Subcutaneous adipose tissue (tissue), 4 donors: Measurements from ENCODE around the gene LUC7L3. TPM values are rescaled to one million over a fixed set of nuclear protein-coding genes. Genes with fewer than 3 reads are reported as not detected.

Experiments
- CTCF ChIP-seq: fragments of 450-650 bp; IDR thresholded peaks from one replicate; pipeline ENCODE4 v1.5.1; 2016; ENCODE audit warnings: low read depth, mild to moderate bottlenecking, control low read depth, antibody characterized with exemption, moderate library complexity
- small RNA-seq: library from RNA; depleted of rRNA; stranded (forward); fragments of <200 nt; gene quantifications from one replicate; pipeline ENCODE3, GENCODE V24; 2016
- total RNA-seq, 4 donors: library from RNA; depleted of rRNA; stranded (reverse); fragments of >200 nt; gene quantifications; one replicate each; pipeline ENCODE4 v1.1.0, GENCODE V29; 2016

LUC7L3 gene
- total RNA-seq, 4 donors from 2014 or later, result 79.9 to 101 (median 82.2) TPM

GRCh38 chr17:50803676-50804075, 84.3 kb downstream of the LUC7L3 start:
- no peak for TF ChIP-seq CTCF

- TF ChIP-seq CTCF, result no peak
Observed at GRCh38 chr17:50805486-50805885, 86.1 kb downstream of the LUC7L3 start.

Small RNAs within 50 kb of the gene (small RNA-seq; reads per million reads assigned to genes)
- gene AC005921.1 (not detected), gene MIR8059 (not detected), gene RF00019 (0.49 reads per million)

Other genes starting within 250 kb of the LUC7L3 start
- 10 to 100 TPM; 19.9 to 29.9 (median 28.6) TPM for gene RSAD1, start 240.7 kb upstream of the LUC7L3 start, total RNA-seq
- gene MYCBPAP, start 211.2 kb upstream of the LUC7L3 start, total RNA-seq, result 1 to 10 TPM in 2 of 4 donors, not detected in 2; 1.3 to 1.8 TPM
- not detected for gene EPN3, start 186.9 kb upstream of the LUC7L3 start, total RNA-seq
- gene SPATA20, start 172.4 kb upstream of the LUC7L3 start, total RNA-seq, result 10 to 100 TPM; 24.5 to 64.0 (median 48.9) TPM
- under 1 TPM in 2 of 4 donors, not detected in 2; 0.17 to 0.44 TPM for gene CACNA1G, start 158.9 kb upstream of the LUC7L3 start, total RNA-seq
- 10 to 100 TPM; 12.2 to 23.1 (median 15.5) TPM for gene ABCC3, start 84.7 kb upstream of the LUC7L3 start, total RNA-seq
- gene ANKRD40, start 11.7 kb upstream of the LUC7L3 start, total RNA-seq, result 100 to 1,000 TPM in 1 of 4 donors, 10 to 100 TPM in 3; 44.9 to 122 (median 80.4) TPM
- gene ANKRD40CL, start 47.9 kb downstream of the LUC7L3 start, total RNA-seq, result not detected
- gene WFIKKN2, start 116.0 kb downstream of the LUC7L3 start, total RNA-seq, result under 1 TPM in 1 of 4 donors, not detected in 3; 0.16 TPM
- 10 to 100 TPM; 19.5 to 67.2 (median 24.5) TPM for gene TOB1, start 146.8 kb downstream of the LUC7L3 start, total RNA-seq